GM21367 (cell line): Measurements from ENCODE around the gene CSRP2.

Experiments
- ATAC-seq: cut with Tn5 transposase; IDR thresholded peaks from one replicate; pipeline ENCODE4 v1.9.1; 2021; ENCODE audit not compliant: unreplicated experiment

The CSRP2 gene

DNA sequence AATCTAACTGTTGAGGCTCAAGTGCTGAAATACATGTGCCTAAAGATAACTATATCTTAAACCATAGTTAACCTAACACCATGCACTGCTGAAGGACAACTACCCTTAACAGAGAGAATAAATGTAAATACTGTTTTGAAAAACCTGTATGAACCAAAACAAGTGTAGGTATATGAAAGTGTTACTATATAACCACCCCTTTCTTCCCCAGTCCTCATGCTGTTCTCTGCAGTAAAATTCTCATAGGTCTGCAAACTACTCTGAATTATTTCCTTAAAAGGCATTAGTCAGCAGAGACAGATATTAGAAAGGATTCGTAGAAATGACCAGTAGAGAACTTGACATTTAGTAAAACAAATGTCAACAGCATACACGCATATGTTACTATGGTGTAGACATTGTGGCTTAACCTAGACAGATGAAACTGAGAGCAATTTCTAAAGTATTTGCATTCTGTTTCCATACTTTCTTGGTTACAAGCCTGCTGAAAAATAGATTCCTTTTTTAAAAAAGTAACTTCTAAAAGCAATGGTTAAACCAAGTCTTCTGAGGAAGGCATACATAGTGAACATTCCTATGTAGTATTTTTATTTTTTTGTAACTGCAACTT is 13.9 kb downstream of the CSRP2 start:
- peak; percentile 74 for ATAC-seq

DNA sequence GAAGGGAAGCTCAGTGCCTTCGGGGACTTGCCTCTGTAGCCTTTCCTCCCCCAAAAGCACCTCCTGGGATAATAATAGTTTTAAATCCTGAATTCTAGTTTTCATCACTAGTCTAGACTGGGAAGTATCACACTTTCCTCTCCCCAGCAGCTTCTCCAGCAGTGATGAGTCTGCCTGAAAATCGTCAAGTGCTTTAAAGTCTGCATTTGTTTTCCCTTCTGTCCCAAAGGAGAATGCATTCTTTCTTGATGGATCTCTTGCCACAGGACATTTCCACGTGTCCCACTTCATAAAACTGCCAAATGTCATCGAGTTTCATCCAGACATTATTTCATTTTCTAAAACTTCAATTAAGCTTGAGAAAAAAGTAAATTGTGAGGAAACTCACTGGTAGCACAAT is 15.0 kb downstream of the CSRP2 start:
- ATAC-seq, result no peak

GRCh38 chr12:76863005-76863670 is 15.7 kb downstream of the CSRP2 start:
- no peak for ATAC-seq

GRCh38 chr12:76860256-76860655 is 18.6 kb downstream of the CSRP2 start:
- no peak for ATAC-seq

DNA sequence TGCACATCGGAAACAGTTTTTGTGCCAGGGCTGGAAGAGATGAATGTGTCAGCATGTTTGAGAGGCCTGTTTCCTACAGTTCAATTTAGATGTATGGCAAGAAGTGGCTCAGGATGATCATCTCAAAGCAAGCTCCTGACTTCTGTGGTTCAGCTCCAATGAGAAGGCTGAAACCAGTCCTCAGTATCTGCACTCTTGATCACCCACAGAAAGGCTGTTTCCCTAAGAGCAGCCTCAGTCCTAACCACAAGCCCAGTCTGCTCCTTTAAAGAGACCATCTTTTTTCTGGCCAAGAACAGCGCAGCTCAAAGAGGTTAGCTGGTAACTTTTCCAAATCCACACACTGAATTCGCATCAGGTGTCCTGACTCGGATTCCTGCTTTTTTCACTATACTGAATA is 19.2 kb downstream of the CSRP2 start:
- no peak for ATAC-seq

DNA sequence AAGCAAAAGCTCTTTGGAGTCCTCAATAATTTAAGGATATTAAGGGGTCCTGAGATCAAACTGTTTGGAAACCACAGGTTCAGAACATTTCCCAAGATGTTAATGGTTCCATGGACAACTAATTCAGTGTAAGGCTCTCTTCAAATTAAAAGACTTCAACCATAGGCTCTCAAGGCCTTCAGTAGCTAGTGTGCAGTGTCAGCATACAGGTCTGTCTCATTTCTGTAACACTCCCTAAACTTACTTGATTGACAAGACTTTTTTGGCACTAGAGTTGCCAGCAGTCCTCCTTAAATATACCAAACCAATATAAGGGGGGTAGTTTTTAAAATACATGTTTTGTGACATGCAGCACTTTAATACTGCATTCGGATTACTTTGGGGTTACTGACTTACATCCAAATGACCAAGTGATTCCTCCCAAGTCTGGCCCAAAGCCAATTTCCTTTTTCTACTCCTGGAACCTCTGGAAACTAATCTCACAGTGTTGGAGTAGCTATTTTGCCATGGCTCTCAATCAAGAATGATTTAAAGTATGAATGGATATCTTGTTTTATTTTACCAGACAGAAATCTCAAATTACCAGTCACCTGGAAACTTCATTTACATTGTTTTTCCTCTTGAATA is 22.7 kb downstream of the CSRP2 start:
- ATAC-seq, result no peak

- ATAC-seq, result no peak
Observed at GRCh38 chr12:76855271-76855670, 23.5 kb downstream of the CSRP2 start.

DNA sequence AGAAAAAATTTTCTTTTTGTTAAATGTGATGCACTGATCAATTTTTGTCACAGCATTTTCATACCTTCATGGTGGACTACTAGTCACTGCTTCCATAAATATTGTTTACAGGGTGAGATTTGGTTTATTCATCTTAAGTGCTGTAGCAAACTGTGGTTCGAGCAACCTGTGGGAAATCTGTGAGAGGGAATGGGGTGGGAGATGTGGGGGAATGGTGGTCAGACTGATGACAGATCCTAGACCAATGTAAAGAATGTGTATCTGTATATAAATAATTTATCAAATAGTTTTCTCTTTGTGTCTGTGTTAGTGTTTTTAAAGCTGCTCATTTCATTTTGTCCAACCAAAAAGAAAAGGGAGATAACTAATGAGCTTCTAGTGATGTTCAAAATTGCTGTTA is 26.7 kb downstream of the CSRP2 start:
- no peak for ATAC-seq

- ATAC-seq, result no peak
Observed at GRCh38 chr12:76848132-76848531, 30.7 kb downstream of the CSRP2 start.

GRCh38 chr12:76847260-76847659 is 31.6 kb downstream of the CSRP2 start:
- ATAC-seq, result no peak

GRCh38 chr12:76836633-76837032 is 42.2 kb downstream of the CSRP2 start:
- ATAC-seq, result no peak

DNA sequence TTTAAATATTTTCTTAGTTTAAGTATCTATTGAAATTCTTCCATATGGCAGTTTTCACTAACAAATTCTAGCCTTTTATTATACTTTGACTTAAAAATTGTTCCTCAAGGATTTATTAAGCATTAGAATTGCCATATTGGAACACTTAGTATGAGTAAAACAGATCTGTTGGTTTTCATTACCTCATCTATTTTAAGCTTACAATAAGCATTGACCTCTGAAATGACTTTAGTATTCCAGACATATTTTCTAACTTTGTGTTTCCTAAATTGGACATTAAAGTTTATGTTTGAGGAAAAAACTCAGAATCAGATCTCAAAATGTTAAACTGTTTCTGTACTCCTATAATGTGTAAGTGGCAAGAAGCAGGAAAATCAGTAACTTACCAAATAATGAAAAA is 48.4 kb downstream of the CSRP2 start:
- no peak for ATAC-seq

DNA sequence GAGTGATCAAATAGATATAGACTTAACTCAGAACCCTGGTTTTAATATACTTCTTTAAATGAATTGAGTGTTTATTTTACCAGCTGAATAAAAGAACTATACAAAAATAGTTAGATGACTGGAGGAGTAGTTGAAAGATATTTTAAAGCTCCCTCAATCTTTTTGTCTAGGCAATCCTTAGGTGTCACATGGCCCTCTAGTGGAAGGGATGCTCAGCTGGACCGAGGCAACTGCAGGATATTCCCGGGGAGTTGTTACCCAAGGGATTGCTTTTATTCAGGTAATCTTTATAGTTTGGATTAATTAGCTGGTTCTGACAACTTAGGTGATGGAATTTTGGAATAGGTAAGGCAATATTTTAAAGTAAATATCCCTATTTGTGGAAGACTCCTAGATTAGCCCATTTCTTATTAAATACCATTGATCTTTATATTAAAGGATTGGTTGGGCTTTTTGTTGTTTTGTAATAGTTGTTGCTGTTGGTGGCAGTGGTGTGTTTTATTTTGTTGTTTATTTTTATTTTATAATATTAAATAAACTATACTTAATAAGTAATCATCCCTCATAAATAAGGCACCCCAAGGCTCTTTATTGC is 57.8 kb downstream of the CSRP2 start:
- ATAC-seq, result no peak

GRCh38 chr12:76813972-76814371 is 64.8 kb downstream of the CSRP2 start:
- ATAC-seq, result no peak

- no peak for ATAC-seq
Observed at GRCh38 chr12:76813265-76813664, 65.6 kb downstream of the CSRP2 start.

DNA sequence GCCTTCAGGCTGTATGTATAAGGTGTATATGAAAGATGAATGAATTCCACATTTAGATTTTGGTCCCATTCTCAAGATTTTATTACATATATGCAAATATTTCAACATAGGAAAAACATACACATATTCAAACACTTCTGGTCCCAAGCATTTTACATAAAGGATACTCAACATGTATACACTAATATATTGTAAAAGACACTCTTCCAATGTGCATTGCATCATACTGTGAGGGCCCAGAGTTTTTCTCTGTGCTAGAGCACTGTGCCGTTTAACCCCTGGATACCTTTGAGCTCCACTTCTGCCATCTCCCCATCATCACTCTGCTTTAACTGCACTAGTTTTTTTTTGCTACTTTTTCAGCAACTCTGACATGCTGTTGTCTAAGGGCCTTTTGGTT is 66.8 kb downstream of the CSRP2 start:
- ATAC-seq, result no peak

DNA sequence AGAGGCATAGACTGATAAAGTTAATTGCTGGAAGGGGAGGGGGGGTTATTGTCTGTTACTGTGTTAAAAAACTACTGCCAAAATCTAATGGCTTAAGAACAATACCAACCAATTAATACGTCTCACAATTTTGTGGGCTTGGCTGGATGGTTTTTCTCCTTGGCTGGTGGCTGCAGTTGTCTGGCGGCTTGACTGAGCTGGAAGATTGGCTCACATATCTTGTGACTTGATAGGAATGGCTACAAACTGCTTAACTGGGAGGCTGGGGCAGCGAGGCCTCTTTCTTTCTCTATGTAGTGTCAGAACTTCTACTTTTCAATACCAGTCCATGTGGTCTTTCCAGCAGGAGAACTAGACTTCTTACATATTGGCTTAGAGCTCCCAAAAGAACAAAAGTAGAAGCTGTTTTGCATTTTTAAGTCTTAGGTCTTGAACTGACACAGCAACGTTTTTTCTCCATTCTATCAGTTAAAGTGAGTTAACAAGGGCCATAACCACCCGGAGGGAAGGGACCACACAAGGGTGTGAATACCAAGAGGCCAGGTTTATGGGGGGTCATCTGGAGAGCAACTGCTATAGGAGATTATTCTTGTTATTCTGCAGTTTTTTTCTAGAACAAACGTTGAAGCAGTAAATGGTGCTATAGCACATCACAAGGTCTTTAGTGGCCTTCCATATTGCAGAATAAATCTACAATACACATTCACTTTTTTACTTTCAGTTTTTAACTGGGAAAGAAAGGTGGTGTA is 68.0 kb downstream of the CSRP2 start:
- no peak for ATAC-seq
